Hepatocyte (in vitro differentiated cells): ENCODE results near the gene COA8.

Source experiments
- CTCF ChIP-seq: fragments of 200-600 bp; sonication (generic); IDR thresholded peaks from 2 replicates; pipeline ENCODE4 v1.5.1; 2016; ENCODE audit warnings: antibody characterized with exemption, mild to moderate bottlenecking; ENCODE audit not compliant: poor library complexity
- EZH2 ChIP-seq: fragments of 200-600 bp; sonication (generic); IDR thresholded peaks from 2 replicates; pipeline ENCODE4 v1.6.1; 2016; ENCODE audit warnings: antibody characterized with exemption, mild to moderate bottlenecking, borderline replicate concordance
- EZH2phosphoT487 ChIP-seq: fragments of 200-600 bp; sonication (generic); IDR thresholded peaks from one replicate; pipeline ENCODE4 v1.6.1; 2018; ENCODE audit warnings: antibody characterized with exemption, mild to moderate bottlenecking, low read depth, moderate library complexity; ENCODE audit not compliant: unreplicated experiment, severe bottlenecking

GRCh38 chr14:103535891-103536565 lies 26.7 kb upstream of the COA8 start:
- TF ChIP-seq EZH2 (no peak), CTCF (no peak), EZH2phosphoT487 (no peak)
